Measurements from ENCODE around the gene RBM38.
A peak's percentile ranks its signal among the peaks of the same experiment; 100 is the strongest.

Gene RBM38

GRCh38 chr20:57375652-57376230 lies 15.5 kb upstream of the RBM38 start:
- DNase-seq: no peak

GRCh38 chr20:57377350-57377749 lies 13.8 kb upstream of the RBM38 start:
- no peak for DNase-seq

- no peak for DNase-seq
Observed at GRCh38 chr20:57378107-57378506, 13.1 kb upstream of the RBM38 start.

GRCh38 chr20:57378646-57379262 lies 12.4 kb upstream of the RBM38 start:
- DNase-seq: no peak

- DNase-seq: no peak
Observed at GRCh38 chr20:57379263-57379647, 11.9 kb upstream of the RBM38 start.

GRCh38 chr20:57380081-57380750 lies 11.0 kb upstream of the RBM38 start:
- no peak for DNase-seq

GRCh38 chr20:57381596-57382503 lies 9.3 kb upstream of the RBM38 start:
- no peak for DNase-seq

- no peak for DNase-seq
Observed at GRCh38 chr20:57382516-57382915, 8.7 kb upstream of the RBM38 start.

GRCh38 chr20:57383447-57384347 lies 7.5 kb upstream of the RBM38 start:
- DNase-seq: no peak

- DNase-seq: no peak
Observed at GRCh38 chr20:57384486-57384885, 6.7 kb upstream of the RBM38 start.

GRCh38 chr20:57384953-57385761 lies 6.0 kb upstream of the RBM38 start:
- DNase-seq: no peak

GRCh38 chr20:57385940-57386339 lies 5.3 kb upstream of the RBM38 start:
- DNase-seq: no peak

- DNase-seq: no peak
Observed at GRCh38 chr20:57386762-57387161, 4.4 kb upstream of the RBM38 start.

- no peak for DNase-seq
Observed at GRCh38 chr20:57387463-57387862, 3.7 kb upstream of the RBM38 start.

GRCh38 chr20:57387945-57388371 lies 3.2 kb upstream of the RBM38 start:
- DNase-seq: no peak

- peak; percentile 31 for DNase-seq
Observed at GRCh38 chr20:57388953-57389694, 2.1 kb upstream of the RBM38 start.

- no peak for DNase-seq
Observed at GRCh38 chr20:57389695-57390603, 1.2 kb upstream of the RBM38 start.

- no peak for DNase-seq
Observed at GRCh38 chr20:57391439-57392301, 474 bp downstream of the RBM38 start.
